T-cell (primary cell): ENCODE results near the gene MYOCD. TPM values are rescaled to one million over a fixed set of nuclear protein-coding genes. Genes with fewer than 3 reads are reported as not detected.

ENCODE experiments used
- ATAC-seq, 4 experiments: fragments of 200-7000 bp in 3 of 4; fragments of 150-1000 bp in 1 of 4; cut with Tn5 transposase; replicated peaks in 1 of 4; 1 replicate in 3 of 4; 2 replicates in 1 of 4; pipeline ENCODE4 v1.10.0; 2021; ENCODE audit warnings: moderate library complexity in 3 of 4, mild to moderate bottlenecking in 2 of 4, moderate number of reproducible peaks in 1 of 4
- CTCF ChIA-PET, 2 donors: fragments of 300-600 bp; sonication (Branson Sonifier 250); formaldehyde crosslinking; loops; one replicate each; lab custom pipeline; 2022; ENCODE audit warnings: antibody characterized with exemption in 2 of 2; lab: Charles Lee
- POLR2A ChIA-PET, 2 donors: fragments of 300-600 bp; sonication (Branson Sonifier 250); formaldehyde crosslinking; loops; one replicate each; lab custom pipeline; 2022; ENCODE audit warnings: antibody characterized with exemption in 2 of 2; lab: Charles Lee
- DNase-seq, 35 experiments: peaks; one replicate each; pipeline versions ENCODE4 v3.0.0 to v3.0.0-alpha.2; 2013 to 2023
- H3K27ac ChIP-seq: one replicate; pipeline ENCODE4 v1.5.1; 2013; ENCODE audit warnings: low read length
- H3K27me3 ChIP-seq, 2 experiments: replicated peaks in 1 of 2; 1 replicate in 1 of 2; 2 replicates in 1 of 2; pipeline versions ENCODE4 v1.6.1 to v1.7.0; 2013; ENCODE audit warnings: low read length in 1 of 2, mixed read lengths in 1 of 2; ENCODE audit not compliant: control insufficient read depth in 2 of 2, insufficient read depth in 2 of 2; ENCODE audit errors: extremely low read depth in 1 of 2
- H3K36me3 ChIP-seq, 2 donors: 1 replicate in 1 of 2; 2 replicates in 1 of 2; pipeline versions ENCODE4 v1.6.1 to v1.7.0; 2013; ENCODE audit warnings: low read length in 1 of 2; ENCODE audit not compliant: control insufficient read depth in 2 of 2, insufficient read depth in 1 of 2; ENCODE audit errors: extremely low read depth in 1 of 2
- H3K4me1 ChIP-seq, 2 experiments: 1 replicate in 1 of 2; 2 replicates in 1 of 2; pipeline versions ENCODE4 v1.6.1 to v1.7.0; 2013; ENCODE audit warnings: low read length in 2 of 2, mixed read lengths in 1 of 2; ENCODE audit not compliant: insufficient read depth in 2 of 2, control insufficient read depth in 1 of 2; ENCODE audit errors: extremely low read depth in 1 of 2
- H3K4me3 ChIP-seq, 2 donors: 1 replicate in 1 of 2; 2 replicates in 1 of 2; pipeline versions ENCODE4 v1.5.1 to v1.7.0; 2013; ENCODE audit warnings: mild to moderate bottlenecking in 2 of 2, low read length in 1 of 2, moderate library complexity in 1 of 2; ENCODE audit not compliant: control insufficient read depth in 1 of 2; ENCODE audit errors: extremely low read depth in 1 of 2
- H3K9me3 ChIP-seq: 2 replicates; pipeline ENCODE4 v1.7.0; 2013
- H3K27ac Mint-ChIP-seq, 2 donors: one replicate each; pipeline ENCODE4 v1.8.0; 2020 to 2021; ENCODE audit warnings: mild to moderate bottlenecking in 2 of 2, mixed read lengths in 2 of 2
- H3K27me3 Mint-ChIP-seq, 2 donors: one replicate each; pipeline ENCODE4 v1.8.0; 2021 to 2022; ENCODE audit warnings: mixed read lengths in 2 of 2
- H3K36me3 Mint-ChIP-seq: one replicate; pipeline ENCODE4 v1.8.0; 2021; ENCODE audit warnings: mixed read lengths
- H3K4me1 Mint-ChIP-seq, 3 donors: one replicate each; pipeline ENCODE4 v1.8.0; 2020 to 2022; ENCODE audit warnings: mixed read lengths in 3 of 3, mild to moderate bottlenecking in 1 of 3
- H3K4me3 Mint-ChIP-seq, 3 donors: one replicate each; pipeline ENCODE4 v1.8.0; 2020 to 2022; ENCODE audit warnings: mild to moderate bottlenecking in 3 of 3, mixed read lengths in 3 of 3, moderate library complexity in 3 of 3
- H3K9me3 Mint-ChIP-seq, 3 donors: one replicate each; pipeline ENCODE4 v1.8.0; 2020 to 2022; ENCODE audit warnings: mixed read lengths in 3 of 3
- WGBS: methylation state at CpG from one replicate; pipeline ENCODE4 v1.1.5; 2013; ENCODE audit warnings: missing lambda C conversion rate; ENCODE audit not compliant: insufficient coverage; 5-methylcytosine and 5-hydroxymethylcytosine counted together
- total RNA-seq, 35 experiments: library from RNA in 6 of 35; stranded (reverse) in 6 of 35; fragments of 120-200 nt in 1 of 35; gene quantifications; one replicate each; pipeline versions ENCODE4 v1.2.1 to v1.2.4 and lab custom pipeline; 2013 to 2026

The MYOCD gene
- total RNA-seq, 5 donors from 2014 or later (not counting 1 experiment from before 2014, with no cell fraction given): not detected

GRCh38 chr17:12623220-12623848 lies 42.4 kb upstream of the MYOCD start:
- ChIA-PET CTCF (no interaction called here), POLR2A (interaction anchor here in 1 of 2 donors (0.7 kb wide), 1 partner anchor 264 kb away, joined by 3 read pairs; no protein-coding TSS in a partner anchor)
- 87% methylated on average over 13 of the region's 16 CpGs for WGBS

GRCh38 chr17:12624211-12624610 lies 41.5 kb upstream of the MYOCD start:
- H3K9me3 ChIP-seq: no peaks in the 10 kb centered on the region
- Mint-ChIP-seq H3K27ac (no peak overlapping the region), H3K4me1 (no peaks in the 10 kb centered on the region), H3K4me3 (no peak overlapping the region), H3K27me3 (no peaks in the 10 kb centered on the region), H3K36me3 (no peaks in the 10 kb centered on the region), H3K9me3 (peaks cover 4 to 20% (median 10%) of the 10 kb centered on the region in 3 donors)
- H3K27me3 ChIP-seq: no peaks in the 10 kb centered on the region
- no peak for ATAC-seq
- H3K36me3 ChIP-seq: no peaks in the 10 kb centered on the region
- no peak overlapping the region for H3K4me3 ChIP-seq
- CTCF ChIA-PET: no interaction called here
- WGBS: no CpG with 5 or more reads among the region's 3 CpGs
- POLR2A ChIA-PET: no interaction called here
- H3K27ac ChIP-seq: no peak overlapping the region
- no peak for DNase-seq
- no peaks in the 10 kb centered on the region for H3K4me1 ChIP-seq

More at GRCh38 chr17:12623220-12623848, 42.4 kb upstream of the MYOCD start:
- Histone ChIP-seq H3K27ac (no peak overlapping the region), H3K36me3 (no peaks in the 10 kb centered on the region), H3K9me3 (no peaks in the 10 kb centered on the region), H3K27me3 (no peaks in the 10 kb centered on the region), H3K4me3 (no peak overlapping the region), H3K4me1 (no peaks in the 10 kb centered on the region)
- Mint-ChIP-seq H3K27me3 (no peaks in the 10 kb centered on the region), H3K9me3 (peaks cover 4 to 21% (median 10%) of the 10 kb centered on the region in 3 donors), H3K27ac (no peak overlapping the region), H3K4me1 (no peaks in the 10 kb centered on the region), H3K4me3 (no peak overlapping the region), H3K36me3 (no peaks in the 10 kb centered on the region)
- DNase-seq (no peak), ATAC-seq (no peak)

- peaks cover 4 to 15% (median 10%) of the 10 kb centered on the region in 3 donors for H3K9me3 Mint-ChIP-seq
- H3K4me3 ChIP-seq: no peak overlapping the region
- no peaks in the 10 kb centered on the region for H3K36me3 ChIP-seq
- ATAC-seq (no peak), DNase-seq (no peak)
- no peaks in the 10 kb centered on the region for H3K27me3 Mint-ChIP-seq
- H3K4me3 Mint-ChIP-seq: no peak overlapping the region
- no peaks in the 10 kb centered on the region for H3K27me3 ChIP-seq
- ChIA-PET POLR2A (no interaction called here), CTCF (no interaction called here)
- no peaks in the 10 kb centered on the region for H3K9me3 ChIP-seq
- no peak overlapping the region for H3K27ac ChIP-seq
- H3K27ac Mint-ChIP-seq: no peak overlapping the region
- H3K4me1 ChIP-seq: no peaks in the 10 kb centered on the region
- H3K4me1 Mint-ChIP-seq: no peaks in the 10 kb centered on the region
- H3K36me3 Mint-ChIP-seq: no peaks in the 10 kb centered on the region
- whole genome bisulfite sequencing: 90% methylated on average over 1 of the region's 4 CpGs
Measured at GRCh38 chr17:12625092-12625491, 40.6 kb upstream of the MYOCD start.

GRCh38 chr17:12627177-12627629 lies 38.5 kb upstream of the MYOCD start:
- Histone ChIP-seq H3K27me3 (no peaks in the 10 kb centered on the region), H3K36me3 (no peaks in the 10 kb centered on the region), H3K4me1 (no peaks in the 10 kb centered on the region), H3K27ac (no peak overlapping the region), H3K9me3 (no peaks in the 10 kb centered on the region), H3K4me3 (no peak overlapping the region)
- no peaks in the 10 kb centered on the region for H3K36me3 Mint-ChIP-seq
- DNase-seq (no peak), ATAC-seq (no peak)
- H3K27me3 Mint-ChIP-seq: no peaks in the 10 kb centered on the region
- H3K4me3 Mint-ChIP-seq: no peak overlapping the region
- ChIA-PET CTCF (no interaction called here), POLR2A (no interaction called here)
- WGBS: 80% methylated on average over 2 of the region's 8 CpGs
- no peaks in the 10 kb centered on the region for H3K4me1 Mint-ChIP-seq
- peaks cover 4 to 28% (median 10%) of the 10 kb centered on the region in 3 donors for H3K9me3 Mint-ChIP-seq
- H3K27ac Mint-ChIP-seq: no peak overlapping the region

GRCh38 chr17:12627781-12628451 lies 37.8 kb upstream of the MYOCD start:
- ATAC-seq (no peak), DNase-seq (no peak)
- H3K27me3 Mint-ChIP-seq: no peaks in the 10 kb centered on the region
- Histone ChIP-seq H3K27me3 (no peaks in the 10 kb centered on the region), H3K9me3 (no peaks in the 10 kb centered on the region), H3K36me3 (no peaks in the 10 kb centered on the region), H3K4me1 (no peaks in the 10 kb centered on the region), H3K27ac (no peak overlapping the region), H3K4me3 (no peak overlapping the region)
- CTCF ChIA-PET: no interaction called here
- H3K4me1 Mint-ChIP-seq: no peaks in the 10 kb centered on the region
- no peak overlapping the region for H3K4me3 Mint-ChIP-seq
- POLR2A ChIA-PET: no interaction called here
- 60% methylated on average over 1 of the region's 5 CpGs for WGBS
- H3K36me3 Mint-ChIP-seq: no peaks in the 10 kb centered on the region
- peaks cover 4 to 28% (median 7%) of the 10 kb centered on the region in 3 donors for H3K9me3 Mint-ChIP-seq
- H3K27ac Mint-ChIP-seq: no peak overlapping the region

- H3K27ac Mint-ChIP-seq: no peak overlapping the region
- no peaks in the 10 kb centered on the region for H3K27me3 Mint-ChIP-seq
- Histone ChIP-seq H3K27ac (no peak overlapping the region), H3K9me3 (no peaks in the 10 kb centered on the region), H3K4me1 (no peaks in the 10 kb centered on the region), H3K4me3 (no peak overlapping the region), H3K36me3 (no peaks in the 10 kb centered on the region), H3K27me3 (no peaks in the 10 kb centered on the region)
- H3K4me3 Mint-ChIP-seq: no peak overlapping the region
- ATAC-seq (no peak), DNase-seq (no peak)
- H3K9me3 Mint-ChIP-seq: peaks cover 3 to 35% (median 7%) of the 10 kb centered on the region in 3 donors
- no peaks in the 10 kb centered on the region for H3K36me3 Mint-ChIP-seq
- no peaks in the 10 kb centered on the region for H3K4me1 Mint-ChIP-seq
- ChIA-PET POLR2A (no interaction called here), CTCF (no interaction called here)
- no CpG with 5 or more reads among the region's 6 CpGs for WGBS
Measured at GRCh38 chr17:12631076-12631475, 34.6 kb upstream of the MYOCD start.
